HG03439 (cell line): ENCODE results near the gene EDC3.
A peak's percentile ranks its signal among the peaks of the same experiment; 100 is the strongest.
"Not testable (repeated sequence)": the region's sequence is repeated elsewhere in the genome, so short reads cannot be mapped to it uniquely, and the experiment has no call there.

Experiments used
- ATAC-seq: cut with Tn5 transposase; IDR thresholded peaks from one replicate; pipeline ENCODE4 v1.9.1; 2021; ENCODE audit warnings: mild to moderate bottlenecking, moderate library complexity; ENCODE audit not compliant: unreplicated experiment

Gene EDC3

DNA sequence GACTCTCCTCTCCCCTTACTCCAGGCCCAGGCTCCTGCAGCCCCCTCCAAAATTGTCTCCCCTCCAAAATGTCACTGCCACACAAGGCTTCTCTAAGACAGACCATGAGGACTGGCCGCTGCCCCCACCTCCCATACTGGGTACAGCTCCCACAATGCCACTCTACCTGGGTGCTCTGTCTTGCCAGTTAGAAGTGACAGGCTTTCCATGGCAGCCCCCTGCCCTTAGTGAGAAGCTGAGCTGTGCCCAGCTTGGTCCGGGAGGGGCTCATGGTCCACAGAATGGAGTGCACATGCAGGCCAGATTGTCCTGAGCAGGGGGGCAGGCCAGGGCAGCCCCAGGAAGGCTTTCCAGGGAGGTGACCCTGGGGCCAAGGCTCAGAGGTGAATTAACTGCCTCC is 83.1 kb downstream of the EDC3 start:
- no peak for ATAC-seq

DNA sequence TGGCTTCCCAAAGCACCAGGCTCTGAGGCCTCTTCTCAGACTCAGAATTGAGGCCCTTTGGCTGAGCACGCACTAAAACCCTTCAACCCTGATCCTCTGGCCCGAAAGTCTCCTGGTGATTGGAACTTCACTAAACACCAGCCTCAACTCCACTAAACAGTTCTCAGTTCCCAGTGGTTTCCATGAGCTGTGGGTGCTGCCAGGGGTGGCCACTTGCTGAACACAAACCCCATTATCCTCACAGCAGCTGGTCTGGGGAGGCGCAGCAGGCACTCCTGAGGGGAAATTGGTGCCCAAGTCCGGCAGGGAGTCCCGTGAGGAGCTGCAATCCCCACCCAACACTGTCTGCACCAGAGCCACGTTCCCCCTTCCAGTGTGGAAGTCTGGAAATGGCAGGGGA is 84.0 kb downstream of the EDC3 start:
- no peak for ATAC-seq

DNA sequence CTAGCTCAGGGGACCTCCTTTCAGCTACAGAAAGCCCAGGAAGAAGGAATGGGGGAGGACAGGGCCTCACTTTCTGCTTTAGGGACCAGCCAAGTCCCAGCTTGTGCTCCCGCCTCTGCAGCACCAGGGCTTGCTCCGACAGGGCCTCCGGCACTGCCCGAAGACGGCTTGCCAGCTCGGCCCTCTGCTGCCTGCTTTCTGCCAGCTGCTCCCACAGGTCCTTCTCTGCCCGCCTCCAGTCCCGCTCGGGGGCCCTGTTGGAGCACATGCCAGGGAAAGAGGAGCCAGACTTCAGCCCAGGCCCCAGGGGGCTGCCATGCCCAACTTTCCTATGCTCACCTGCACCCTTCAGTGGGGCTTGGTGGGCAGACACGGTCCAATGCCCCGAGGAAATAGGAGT is 84.5 kb downstream of the EDC3 start:
- no peak for ATAC-seq

DNA sequence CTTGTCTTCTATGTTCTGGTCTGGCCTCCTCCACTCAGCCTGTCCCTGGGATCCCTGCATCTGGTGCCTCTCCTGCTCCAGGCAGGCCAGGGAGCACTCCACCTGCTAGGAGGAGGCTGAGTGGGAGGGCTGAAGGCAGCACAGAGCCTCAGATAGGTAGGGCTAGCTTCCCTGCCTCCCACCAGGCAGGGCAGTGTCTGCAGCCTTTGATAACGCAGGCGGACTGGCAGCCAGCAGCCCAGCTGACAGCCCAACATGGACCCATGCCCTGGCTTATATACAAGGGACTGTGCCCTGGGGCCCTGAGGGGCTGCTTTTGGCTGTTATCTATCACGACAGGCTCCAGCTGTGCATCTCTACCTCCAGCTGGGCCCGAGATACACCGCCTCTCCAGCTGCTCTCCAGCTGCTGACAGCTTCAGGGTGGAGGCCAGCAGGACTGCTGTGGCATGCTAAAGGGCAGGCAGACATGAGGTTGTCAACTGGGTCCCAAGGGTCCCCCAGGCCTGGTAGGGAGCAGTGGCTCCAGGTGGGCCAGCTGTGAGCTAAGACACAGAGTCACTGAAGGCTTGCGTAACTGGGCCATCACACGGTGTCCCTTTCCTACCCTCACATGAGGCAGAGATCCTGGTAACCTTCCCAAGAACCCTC is 85.4 kb downstream of the EDC3 start:
- no peak for ATAC-seq

DNA sequence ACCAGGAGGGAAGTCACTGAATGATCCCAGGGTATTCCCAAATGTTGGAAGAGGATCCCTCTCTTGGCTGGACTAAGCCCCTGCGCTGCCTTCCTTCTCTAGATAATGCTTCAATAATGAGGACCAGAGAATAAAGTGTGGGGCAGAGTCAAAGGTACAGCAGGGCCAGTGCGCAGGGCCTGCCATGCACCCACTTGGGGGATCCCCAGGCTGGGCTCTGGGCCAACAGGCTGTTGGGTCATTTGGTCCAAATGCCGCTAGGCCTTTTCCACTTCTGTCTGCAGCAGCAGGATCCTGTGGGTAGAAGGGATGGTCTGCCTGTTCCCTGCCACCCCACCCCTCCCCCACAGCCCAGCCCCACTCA is 85.9 kb downstream of the EDC3 start:
- no peak for ATAC-seq

DNA sequence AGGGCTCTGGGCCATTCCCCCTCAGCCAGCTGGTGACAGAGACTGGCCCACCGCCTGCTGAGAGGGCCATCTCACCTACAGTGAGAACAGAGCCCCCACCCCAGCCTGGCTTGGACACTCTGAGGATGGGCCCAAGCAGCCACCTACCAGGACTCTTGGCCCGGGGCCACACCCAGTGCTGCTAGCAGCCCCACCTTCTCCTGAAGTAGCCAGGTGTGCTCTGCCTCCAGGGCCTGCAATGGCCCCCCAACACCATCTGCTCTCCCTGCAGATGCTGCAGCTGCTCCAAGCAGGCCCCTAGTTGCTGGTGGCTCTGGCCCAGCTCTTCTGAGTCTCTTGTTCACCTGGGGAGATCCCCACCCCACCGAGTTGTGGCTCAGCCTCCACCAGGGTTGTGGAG is 87.0 kb downstream of the EDC3 start:
- ATAC-seq: no peak

DNA sequence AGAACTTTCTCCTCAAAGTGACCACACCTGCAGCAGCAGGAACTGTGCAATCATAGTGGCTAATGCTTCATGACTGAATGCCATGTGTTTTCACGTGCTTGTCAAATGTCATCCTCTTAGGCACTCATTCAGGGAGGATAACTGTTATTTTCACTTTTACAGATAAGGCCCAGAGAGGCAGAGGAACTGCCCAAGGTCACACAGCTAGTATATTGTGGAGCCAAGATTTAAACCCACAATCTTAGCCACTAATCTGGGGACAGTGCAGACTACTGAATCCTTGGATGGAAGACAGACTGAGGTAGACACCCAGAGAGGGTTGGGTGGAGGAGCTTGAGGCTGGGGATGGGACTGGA is 90.1 kb downstream of the EDC3 start:
- ATAC-seq: no peak

DNA sequence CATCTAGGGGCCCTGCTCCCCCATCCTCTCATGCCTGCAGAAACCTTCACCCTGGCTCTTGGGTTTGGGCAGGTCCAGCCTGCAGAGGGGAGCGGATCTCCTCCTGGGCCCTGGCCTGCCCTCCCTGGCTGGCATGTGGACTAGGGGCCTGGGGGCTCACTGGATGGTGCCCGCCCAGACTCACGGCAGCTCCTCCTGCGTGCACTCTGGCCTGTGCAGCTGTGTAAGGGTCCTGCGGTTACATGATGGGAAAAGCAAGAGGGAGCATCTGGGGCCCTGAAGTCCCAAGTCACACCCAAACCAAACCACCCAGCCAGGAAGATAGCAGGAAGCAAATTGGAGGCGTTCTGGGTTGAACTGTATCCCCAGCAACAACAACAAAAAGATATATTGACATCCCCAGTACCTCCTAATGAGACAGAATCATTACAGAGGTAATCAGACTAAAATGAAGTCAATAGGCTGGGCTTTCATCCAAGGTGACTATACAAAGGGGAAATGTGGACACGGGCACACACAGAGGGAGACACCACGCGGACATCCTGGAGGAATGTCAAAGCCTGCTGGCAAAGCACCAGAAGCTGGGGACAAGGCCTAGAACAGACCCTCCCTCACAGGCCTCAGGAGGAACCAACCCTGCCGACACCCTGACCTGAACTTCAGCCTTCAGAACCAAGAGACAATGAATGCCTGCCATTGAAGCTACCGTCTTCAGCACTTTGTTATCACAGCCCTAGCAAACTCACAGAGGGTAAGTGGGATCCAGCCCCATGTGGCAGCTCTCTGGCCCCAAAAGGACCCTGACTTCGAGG is 90.6 kb downstream of the EDC3 start:
- ATAC-seq: no peak

DNA sequence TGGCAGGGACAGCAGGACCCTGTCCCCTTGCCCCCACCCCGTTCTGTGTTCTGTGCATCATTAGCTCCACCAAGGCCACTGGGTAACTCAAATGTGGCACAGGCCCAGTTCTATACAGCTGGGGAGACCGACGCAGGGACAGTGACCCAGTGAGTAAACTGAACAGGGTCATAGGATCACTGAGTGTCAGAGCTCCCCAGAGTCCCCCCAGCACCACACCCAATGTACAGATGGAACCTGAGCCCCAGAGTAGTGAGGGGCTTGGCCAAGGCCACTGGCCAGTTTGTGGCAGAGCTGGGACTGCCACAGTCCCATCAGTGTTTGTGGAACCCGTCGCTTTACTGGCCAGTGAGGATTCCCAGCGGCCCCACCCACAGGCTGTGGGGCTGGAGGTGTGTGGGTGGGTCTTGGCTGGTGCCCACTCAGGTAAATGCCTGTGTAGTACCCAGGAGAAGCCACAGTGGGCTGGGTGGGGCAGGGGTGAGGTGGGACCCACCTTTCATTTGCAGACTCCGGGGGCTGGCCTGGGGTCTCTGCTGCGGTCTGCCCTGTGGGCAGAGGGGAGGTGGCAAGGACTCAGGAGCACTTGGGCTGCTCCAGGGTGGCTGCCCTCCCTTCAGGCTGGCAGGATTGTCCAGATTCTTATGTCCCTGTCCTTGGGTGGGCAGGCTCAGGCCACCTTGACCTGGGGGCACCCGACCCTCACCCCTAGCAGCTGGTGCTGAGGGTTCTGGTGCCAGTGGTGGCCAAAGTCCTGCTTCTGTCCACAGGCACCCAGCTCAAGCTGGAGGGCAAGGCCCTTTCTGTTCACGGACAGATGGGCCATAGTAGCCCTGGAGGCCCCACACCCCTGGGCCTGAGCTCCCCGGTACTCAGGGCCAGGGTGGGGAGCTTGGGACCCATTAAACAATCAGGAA is 91.8 kb downstream of the EDC3 start:
- no peak for ATAC-seq

DNA sequence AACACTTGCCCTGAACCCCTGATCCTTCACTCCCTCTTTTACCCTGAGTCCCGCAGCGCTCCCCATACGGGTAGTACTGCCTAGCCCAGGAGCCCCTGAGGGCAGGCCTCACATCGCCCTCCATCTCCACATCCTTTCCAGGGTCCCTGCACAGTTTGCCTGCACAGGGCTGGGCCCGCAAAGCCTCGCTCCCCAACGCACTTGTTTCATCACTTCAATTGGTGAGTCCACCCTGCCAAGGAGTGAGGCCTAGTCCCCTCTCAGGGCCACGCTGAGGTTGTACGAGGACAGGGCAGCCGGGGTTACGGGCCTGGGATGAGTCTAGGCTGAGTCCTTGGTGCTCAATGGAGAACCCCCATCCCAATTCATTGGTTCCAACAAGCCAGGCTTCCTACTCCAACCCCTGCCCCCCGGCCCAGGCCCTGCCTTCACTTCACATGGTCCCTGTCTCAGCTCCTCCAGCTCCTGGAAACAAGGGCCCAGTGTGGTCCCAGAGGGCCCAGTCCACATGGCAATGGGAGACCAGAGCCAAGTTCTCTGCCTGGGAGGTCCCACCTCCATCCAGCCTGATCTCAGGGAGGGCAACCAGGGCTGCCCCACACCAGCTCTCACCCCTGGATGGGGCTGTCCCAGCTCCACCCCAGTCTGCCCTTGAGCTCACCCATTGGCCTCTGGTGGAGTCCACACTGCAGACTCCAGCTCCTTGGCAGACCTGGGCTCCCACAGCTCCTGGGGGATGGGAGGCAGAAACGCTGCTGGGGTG is 92.6 kb downstream of the EDC3 start:
- no peak for ATAC-seq

DNA sequence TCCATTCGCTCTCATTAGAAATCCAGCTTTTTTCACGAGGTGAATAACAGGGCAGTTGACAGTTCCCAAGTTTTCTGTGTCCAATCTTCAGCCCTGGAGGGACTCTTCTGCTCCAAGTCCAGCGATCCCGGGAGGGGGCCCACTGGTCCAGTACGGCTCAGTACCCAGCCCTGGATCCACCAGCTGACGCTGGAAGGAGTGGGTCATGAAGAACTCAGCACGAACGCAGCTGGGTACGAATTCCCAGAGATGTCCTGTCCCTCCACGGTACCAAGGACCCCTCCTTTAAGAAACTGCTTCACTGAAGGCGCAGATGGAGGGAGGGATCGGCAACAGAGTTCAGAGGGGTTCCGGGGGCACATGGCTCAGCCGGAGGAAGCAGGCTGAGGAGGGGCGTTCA is 96.7 kb downstream of the EDC3 start:
- ATAC-seq: no peak

DNA sequence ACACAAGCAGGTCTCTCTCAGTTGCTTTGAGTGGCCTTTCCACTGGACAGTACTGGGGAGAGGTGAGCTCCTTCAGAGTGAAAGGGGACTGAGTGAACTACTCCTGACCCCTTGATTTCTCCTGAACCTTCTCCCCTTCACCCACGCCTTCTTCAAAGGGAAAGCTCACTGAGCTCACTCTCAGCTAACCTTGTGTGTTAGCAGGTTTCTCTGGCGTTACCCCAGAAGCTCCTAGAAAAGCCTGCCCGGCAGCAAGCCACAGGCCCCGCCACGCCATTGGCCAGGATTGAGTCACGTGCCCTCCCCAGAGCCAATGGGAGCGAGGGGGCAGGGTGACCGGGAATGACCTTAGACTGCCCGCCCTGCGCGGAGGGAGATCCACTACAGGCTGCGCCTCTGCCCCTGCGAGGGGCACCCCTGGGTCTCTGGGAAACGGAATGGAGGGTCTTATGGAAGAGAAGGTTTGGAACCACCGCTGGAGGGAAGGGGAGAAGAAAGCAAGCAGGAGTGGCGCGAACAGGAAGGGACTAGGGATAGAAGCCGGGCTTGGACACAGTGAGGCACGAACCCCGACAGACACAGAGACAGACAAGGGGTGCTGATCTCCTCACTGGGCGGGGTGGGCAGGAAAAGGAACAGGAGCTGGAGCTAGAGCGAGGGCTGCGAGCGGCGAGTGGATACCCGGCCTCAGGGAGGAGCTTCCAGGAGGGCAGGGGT is 97.5 kb downstream of the EDC3 start:
- peak; percentile 88 for ATAC-seq

DNA sequence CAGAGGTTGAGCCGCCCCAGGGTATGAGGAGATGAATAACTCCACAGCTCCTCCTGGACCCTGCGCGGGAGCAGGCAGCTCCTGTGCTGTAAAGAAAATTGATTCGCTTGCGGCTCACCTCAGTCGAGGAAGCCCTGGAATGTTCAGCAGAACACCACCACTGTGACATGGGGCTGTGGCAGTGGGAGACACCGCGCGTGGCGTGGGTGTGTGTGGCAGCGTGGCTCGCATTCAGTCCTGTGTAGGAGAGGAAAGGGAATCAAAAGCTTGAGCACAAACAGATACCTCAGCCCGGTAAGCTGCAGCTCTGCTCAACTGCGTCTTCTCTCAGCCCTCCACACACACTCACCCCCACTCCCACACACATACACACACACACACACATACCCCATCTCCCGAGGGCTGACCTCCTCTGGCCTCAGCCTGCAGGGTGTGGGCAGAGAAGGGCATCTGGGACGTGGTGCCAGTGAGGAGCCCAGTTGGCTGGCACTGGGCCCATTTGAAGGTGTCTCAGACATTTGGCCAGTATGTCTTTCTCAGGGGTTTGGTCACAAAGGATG is 98.6 kb downstream of the EDC3 start:
- peak; percentile 3 for ATAC-seq

DNA sequence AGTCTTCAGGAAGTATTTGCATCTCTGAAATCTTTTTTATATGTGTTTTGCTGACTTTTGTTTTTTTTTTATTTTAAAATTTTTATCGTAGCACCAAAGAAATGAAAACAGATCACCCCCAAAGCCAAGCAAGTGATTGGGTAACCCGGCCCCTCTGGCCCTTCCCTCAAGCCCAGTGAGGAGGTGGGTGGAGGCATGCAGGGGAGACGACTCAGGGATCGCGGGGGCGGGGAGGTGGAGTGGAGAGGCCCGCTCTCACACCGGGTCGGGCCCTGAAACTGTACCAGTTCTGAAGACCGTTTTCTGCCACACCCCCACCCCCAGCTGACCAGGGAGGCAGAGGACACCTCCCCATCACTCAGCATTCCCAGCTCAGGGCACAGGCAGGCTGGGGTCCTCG is 99.1 kb downstream of the EDC3 start:
- ATAC-seq: not testable (repeated sequence)

DNA sequence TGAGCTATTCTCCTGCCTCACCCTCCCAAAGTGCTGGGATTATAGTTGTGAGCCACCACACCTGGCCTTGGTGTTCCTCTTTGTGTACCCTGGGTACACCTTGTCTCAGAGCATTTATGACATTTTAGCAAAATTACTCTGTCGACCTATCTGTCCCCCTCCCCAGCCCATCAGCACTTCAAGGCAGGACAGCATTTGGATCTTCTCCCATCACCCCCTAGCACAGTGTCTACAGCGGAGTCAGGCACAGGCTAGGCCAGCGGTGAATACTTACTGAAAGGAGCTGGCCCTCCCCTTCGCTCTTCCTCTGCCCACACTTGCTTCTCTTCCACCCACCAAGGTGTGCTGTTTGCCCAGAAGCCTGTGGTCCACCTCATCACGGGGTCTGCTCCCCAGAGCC is 100.6 kb downstream of the EDC3 start:
- ATAC-seq: no peak

DNA sequence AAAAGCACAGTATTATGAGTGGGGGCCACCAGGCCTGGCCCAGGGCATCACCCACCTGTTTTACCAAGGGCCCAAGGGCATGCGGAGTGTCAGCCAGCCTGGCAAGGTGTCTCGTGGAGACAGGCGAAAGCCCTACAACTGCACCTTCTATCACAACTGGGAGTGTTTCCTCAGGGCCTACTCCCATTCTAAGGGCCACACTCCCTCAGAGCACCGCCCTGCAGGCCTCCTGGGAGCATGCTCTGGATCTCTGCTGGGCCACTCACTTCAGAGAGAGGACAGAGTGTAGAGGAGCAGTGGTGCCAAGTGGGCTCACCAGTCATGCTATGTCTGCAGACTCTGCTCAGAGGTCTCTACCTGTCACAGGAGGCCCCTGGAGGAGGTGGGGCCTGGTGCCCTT is 101.4 kb downstream of the EDC3 start:
- ATAC-seq: no peak

DNA sequence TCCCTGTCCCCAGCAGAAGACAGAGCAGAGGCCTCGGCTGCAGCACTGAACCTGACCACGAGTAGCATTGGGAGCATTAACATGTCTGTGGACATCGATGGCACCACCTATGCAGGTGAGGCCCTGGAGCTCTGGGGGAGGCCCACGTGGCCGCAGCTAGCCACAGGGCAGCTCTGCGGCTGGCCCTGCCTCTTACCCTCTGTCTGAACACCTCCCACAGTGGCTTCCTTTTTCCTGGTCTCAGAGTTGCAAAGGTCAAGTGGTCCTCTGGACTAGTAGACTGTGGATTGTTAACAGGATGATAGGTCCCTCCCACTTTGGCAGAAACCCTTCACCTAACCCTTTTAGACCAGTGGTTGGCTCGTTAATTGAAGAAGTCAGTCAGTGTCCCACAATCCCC is 102.7 kb downstream of the EDC3 start:
- no peak for ATAC-seq

DNA sequence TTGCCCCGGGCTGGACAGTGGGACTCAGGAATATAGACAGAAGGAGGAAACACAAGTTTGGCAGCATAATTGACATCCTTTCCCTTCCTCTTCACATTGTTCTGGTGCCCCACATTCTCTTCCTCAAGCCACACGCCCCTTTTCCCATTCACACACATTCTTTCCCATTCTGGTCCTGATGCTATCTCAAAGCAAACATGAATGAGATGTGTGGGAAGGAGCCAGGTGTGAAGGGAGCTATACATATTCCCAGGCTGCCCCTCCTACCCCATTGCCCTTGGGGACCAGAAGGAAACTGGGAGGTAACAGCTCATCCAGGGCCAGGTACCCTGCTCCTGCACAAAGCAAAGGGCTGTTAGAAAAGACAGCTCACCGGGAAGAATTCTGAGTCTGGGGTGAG is 103.6 kb downstream of the EDC3 start:
- no peak for ATAC-seq

DNA sequence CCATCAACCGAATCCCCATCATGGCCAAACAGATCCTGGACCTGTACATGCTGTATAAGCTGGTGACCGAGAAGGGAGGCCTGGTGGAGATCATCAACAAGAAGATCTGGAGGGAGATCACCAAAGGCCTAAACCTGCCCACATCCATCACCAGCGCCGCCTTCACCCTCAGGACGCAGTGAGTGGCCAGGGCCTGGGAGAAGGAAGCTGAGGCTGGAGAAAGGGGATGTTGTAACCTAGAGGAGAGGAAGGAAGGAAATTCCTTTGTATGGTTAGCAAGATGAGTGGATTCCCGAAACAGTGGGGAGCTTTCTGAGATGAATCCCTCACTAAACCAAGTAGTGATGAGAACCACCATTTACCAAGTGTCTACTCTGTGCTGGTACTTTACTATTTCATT is 106.0 kb downstream of the EDC3 start:
- no peak for ATAC-seq

DNA sequence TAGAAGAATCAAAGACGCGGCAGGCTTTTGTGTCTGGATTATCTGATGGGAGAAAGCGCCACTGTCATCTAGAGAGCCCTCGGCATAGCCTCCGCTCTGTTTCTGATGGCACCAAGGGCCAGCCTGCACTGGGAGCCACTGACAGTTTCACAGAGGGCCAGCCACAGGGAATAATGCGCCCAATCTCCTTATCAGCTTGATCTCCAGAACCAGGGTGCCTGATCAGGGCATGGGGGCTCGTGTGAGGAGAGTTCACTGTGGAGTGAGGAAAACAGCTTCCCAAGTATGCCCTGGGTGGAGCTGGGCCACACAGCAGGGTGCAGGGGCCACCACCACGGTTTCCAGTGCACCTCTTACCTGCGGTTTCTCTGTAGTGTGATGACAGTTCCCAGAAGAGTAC is 110.0 kb downstream of the EDC3 start:
- no peak for ATAC-seq
